ENCODE measurements around the gene IDH3A. TPM values are rescaled to one million over a fixed set of nuclear protein-coding genes. Genes with fewer than 3 reads are reported as not detected.

IDH3A gene
- total and polyA plus RNA-seq, 5 donors from 2014 or later = 38.2 to 62.1 (median 50.9) TPM

- H3K36me3 Mint-ChIP-seq = peaks cover 22% of the 10 kb centered on the region
- H3K36me3 ChIP-seq (ENCODE audit: control insufficient read depth, insufficient read depth, low read length) = peaks cover 44% of the 10 kb centered on the region
Measured at GRCh38 chr15:78157203-78157602, 8.0 kb downstream of the IDH3A start.

GRCh38 chr15:78159395-78159794, 10.2 kb downstream of the IDH3A start:
- ATAC-seq (ENCODE audit: low read depth in 2 of 2) = no peak
- no peak for DNase-seq
- Histone ChIP-seq H3K36me3 (ENCODE audit: control insufficient read depth, insufficient read depth, low read length) (peaks cover 62% of the 10 kb centered on the region), H3K4me3 (ENCODE audit: low read depth, low read length) (no peak overlapping the region), H3K27me3 (ENCODE audit: control insufficient read depth, insufficient read depth, low read length) (no peaks in the 10 kb centered on the region), H3K27ac (ENCODE audit: insufficient read depth, low read length, poor library complexity, severe bottlenecking) (no peak overlapping the region), H3K4me1 (ENCODE audit: control insufficient read depth, insufficient read depth, low read length, poor library complexity, severe bottlenecking) (no peaks in the 10 kb centered on the region), H3K9me3 (ENCODE audit: control insufficient read depth in 2 of 2, low read length in 2 of 2) (no peaks in the 10 kb centered on the region)
- Mint-ChIP-seq H3K36me3 (peaks cover 29% of the 10 kb centered on the region), H3K4me3 (no peak overlapping the region), H3K27me3 (no peaks in the 10 kb centered on the region), H3K4me1 (peaks cover 0 to 12% (median 5%) of the 10 kb centered on the region in 4 donors), H3K27ac (no peak overlapping the region), H3K9me3 (no peaks in the 10 kb centered on the region)

More at GRCh38 chr15:78157203-78157602, 8.0 kb downstream of the IDH3A start:
- H3K27me3 ChIP-seq (ENCODE audit: control insufficient read depth, insufficient read depth, low read length) = no peaks in the 10 kb centered on the region
- Mint-ChIP-seq H3K4me3 (no peak overlapping the region), H3K4me1 (peaks cover 13 to 19% (median 16%) of the 10 kb centered on the region in 4 donors), H3K9me3 (no peaks in the 10 kb centered on the region), H3K27ac (peak overlapping the region in 1 of 3 donors; percentile 83), H3K27me3 (no peaks in the 10 kb centered on the region)
- H3K4me1 ChIP-seq (ENCODE audit: control insufficient read depth, insufficient read depth, low read length, poor library complexity, severe bottlenecking) = no peaks in the 10 kb centered on the region
- ATAC-seq (ENCODE audit: low read depth in 2 of 2) (no peak), DNase-seq (no peak)
- H3K27ac ChIP-seq (ENCODE audit: insufficient read depth, low read length, poor library complexity, severe bottlenecking) = no peak overlapping the region
- no peak overlapping the region for H3K4me3 ChIP-seq (ENCODE audit: low read depth, low read length)
- H3K9me3 ChIP-seq (ENCODE audit: control insufficient read depth in 2 of 2, low read length in 2 of 2) = no peaks in the 10 kb centered on the region

GRCh38 chr15:78162038-78162437, 12.9 kb downstream of the IDH3A start:
- Mint-ChIP-seq H3K4me1 (peaks cover 0 to 13% (median 0%) of the 10 kb centered on the region in 4 donors), H3K9me3 (no peaks in the 10 kb centered on the region), H3K4me3 (no peak overlapping the region), H3K27me3 (no peaks in the 10 kb centered on the region), H3K27ac (peak overlapping the region; percentile 31 to 75 (median 64)), H3K36me3 (peaks cover 38% of the 10 kb centered on the region)
- peak; percentile 60 to 89 for ATAC-seq (ENCODE audit: low read depth in 2 of 2)
- Histone ChIP-seq H3K9me3 (ENCODE audit: control insufficient read depth in 2 of 2, low read length in 2 of 2) (no peaks in the 10 kb centered on the region), H3K27ac (ENCODE audit: insufficient read depth, low read length, poor library complexity, severe bottlenecking) (no peak overlapping the region), H3K4me3 (ENCODE audit: low read depth, low read length) (no peak overlapping the region), H3K36me3 (ENCODE audit: control insufficient read depth, insufficient read depth, low read length) (peaks cover 68% of the 10 kb centered on the region), H3K27me3 (ENCODE audit: control insufficient read depth, insufficient read depth, low read length) (no peaks in the 10 kb centered on the region), H3K4me1 (ENCODE audit: control insufficient read depth, insufficient read depth, low read length, poor library complexity, severe bottlenecking) (peaks cover under 1% of the 10 kb centered on the region)
- peak in 2 of 3 donors; percentile 11 to 33 for DNase-seq

GRCh38 chr15:78164010-78164409, 14.8 kb downstream of the IDH3A start:
- Histone ChIP-seq H3K27ac (ENCODE audit: insufficient read depth, low read length, poor library complexity, severe bottlenecking) (no peak overlapping the region), H3K4me1 (ENCODE audit: control insufficient read depth, insufficient read depth, low read length, poor library complexity, severe bottlenecking) (peaks cover 10% of the 10 kb centered on the region), H3K9me3 (ENCODE audit: control insufficient read depth in 2 of 2, low read length in 2 of 2) (no peaks in the 10 kb centered on the region), H3K4me3 (ENCODE audit: low read depth, low read length) (no peak overlapping the region), H3K27me3 (ENCODE audit: control insufficient read depth, insufficient read depth, low read length) (no peaks in the 10 kb centered on the region), H3K36me3 (ENCODE audit: control insufficient read depth, insufficient read depth, low read length) (peaks cover 66% of the 10 kb centered on the region)
- Mint-ChIP-seq H3K9me3 (peaks cover 0 to 2% (median 0%) of the 10 kb centered on the region in 7 donors), H3K27ac (peak overlapping the region in 1 of 3 donors; percentile 67), H3K4me1 (peaks cover 0 to 21% (median 10%) of the 10 kb centered on the region in 4 donors), H3K36me3 (peaks cover 44% of the 10 kb centered on the region), H3K27me3 (no peaks in the 10 kb centered on the region), H3K4me3 (no peak overlapping the region)
- ATAC-seq (ENCODE audit: low read depth in 2 of 2) = no peak
- no peak for DNase-seq

- peaks cover 62% of the 10 kb centered on the region for H3K36me3 Mint-ChIP-seq
- peaks cover 0 to 2% (median 0%) of the 10 kb centered on the region in 7 donors for H3K9me3 Mint-ChIP-seq
- Histone ChIP-seq H3K4me3 (ENCODE audit: low read depth, low read length) (peak overlapping the region; percentile 65), H3K36me3 (ENCODE audit: control insufficient read depth, insufficient read depth, low read length) (peaks cover 68% of the 10 kb centered on the region), H3K9me3 (ENCODE audit: control insufficient read depth in 2 of 2, low read length in 2 of 2) (no peaks in the 10 kb centered on the region), H3K27ac (ENCODE audit: insufficient read depth, low read length, poor library complexity, severe bottlenecking) (peak overlapping the region; percentile 24), H3K27me3 (ENCODE audit: control insufficient read depth, insufficient read depth, low read length) (no peaks in the 10 kb centered on the region), H3K4me1 (ENCODE audit: control insufficient read depth, insufficient read depth, low read length, poor library complexity, severe bottlenecking) (peaks cover 10% of the 10 kb centered on the region)
- H3K4me3 Mint-ChIP-seq = peak overlapping the region in 3 of 4 donors; percentile 13 to 52 (median 25)
- no peaks in the 10 kb centered on the region for H3K27me3 Mint-ChIP-seq
- peak overlapping the region in 2 of 3 donors; percentile 4 to 42 for H3K27ac Mint-ChIP-seq
- peak in 2 of 3 donors; percentile 61 to 91 for DNase-seq
- peak; percentile 96 for ATAC-seq (ENCODE audit: low read depth in 2 of 2)
- peaks cover 0 to 17% (median 10%) of the 10 kb centered on the region in 4 donors for H3K4me1 Mint-ChIP-seq
Measured at GRCh38 chr15:78167227-78167888, 18.2 kb downstream of the IDH3A start.

- Histone ChIP-seq H3K4me1 (ENCODE audit: control insufficient read depth, insufficient read depth, low read length, poor library complexity, severe bottlenecking) (peaks cover 10% of the 10 kb centered on the region), H3K36me3 (ENCODE audit: control insufficient read depth, insufficient read depth, low read length) (peaks cover 62% of the 10 kb centered on the region), H3K27me3 (ENCODE audit: control insufficient read depth, insufficient read depth, low read length) (no peaks in the 10 kb centered on the region), H3K4me3 (ENCODE audit: low read depth, low read length) (no peak overlapping the region), H3K27ac (ENCODE audit: insufficient read depth, low read length, poor library complexity, severe bottlenecking) (no peak overlapping the region), H3K9me3 (ENCODE audit: control insufficient read depth in 2 of 2, low read length in 2 of 2) (no peaks in the 10 kb centered on the region)
- H3K9me3 Mint-ChIP-seq = peaks cover 0 to 2% (median 0%) of the 10 kb centered on the region in 7 donors
- no peak for DNase-seq
- H3K36me3 Mint-ChIP-seq = peaks cover 64% of the 10 kb centered on the region
- H3K4me1 Mint-ChIP-seq = peaks cover 0 to 24% (median 13%) of the 10 kb centered on the region in 4 donors
- peak overlapping the region in 1 of 3 donors; percentile 12 for H3K27ac Mint-ChIP-seq
- no peak for ATAC-seq (ENCODE audit: low read depth in 2 of 2)
- H3K27me3 Mint-ChIP-seq = no peaks in the 10 kb centered on the region
- no peak overlapping the region for H3K4me3 Mint-ChIP-seq
Measured at GRCh38 chr15:78168608-78169007, 19.4 kb downstream of the IDH3A start.

- no peak for ATAC-seq (ENCODE audit: low read depth in 2 of 2)
- Mint-ChIP-seq H3K4me3 (no peak overlapping the region), H3K36me3 (peaks cover 56% of the 10 kb centered on the region), H3K27me3 (no peaks in the 10 kb centered on the region), H3K4me1 (peaks cover 5 to 37% (median 20%) of the 10 kb centered on the region in 4 donors), H3K27ac (peak overlapping the region in 2 of 3 donors; percentile 26 to 47), H3K9me3 (peaks cover 0 to 2% (median 0%) of the 10 kb centered on the region in 7 donors)
- peak in 1 of 3 donors; percentile 9 for DNase-seq
- Histone ChIP-seq H3K4me1 (ENCODE audit: control insufficient read depth, insufficient read depth, low read length, poor library complexity, severe bottlenecking) (peaks cover 19% of the 10 kb centered on the region), H3K36me3 (ENCODE audit: control insufficient read depth, insufficient read depth, low read length) (peaks cover 46% of the 10 kb centered on the region), H3K27me3 (ENCODE audit: control insufficient read depth, insufficient read depth, low read length) (no peaks in the 10 kb centered on the region), H3K27ac (ENCODE audit: insufficient read depth, low read length, poor library complexity, severe bottlenecking) (no peak overlapping the region), H3K4me3 (ENCODE audit: low read depth, low read length) (no peak overlapping the region), H3K9me3 (ENCODE audit: control insufficient read depth in 2 of 2, low read length in 2 of 2) (no peaks in the 10 kb centered on the region)
Measured at GRCh38 chr15:78170848-78171773, 21.9 kb downstream of the IDH3A start.
